SU-DHL-6 (cell line): ENCODE data around the gene SRGAP1.

ENCODE experiments used
- H2AFZ ChIP-seq: fragments of 200-600 bp; sonication (generic); 2 replicates; pipeline ENCODE4 v1.6.1; 2014; ENCODE audit warnings: low read depth, mild to moderate bottlenecking, moderate library complexity, mixed read lengths, antibody characterized with exemption, low read length; ENCODE audit not compliant: severe bottlenecking
- H3F3A ChIP-seq: fragments of 200-600 bp; shearing (Covaris generic); 2 replicates; pipeline ENCODE4 v1.6.0; 2016; ENCODE audit warnings: antibody characterized with exemption, mild to moderate bottlenecking; ENCODE audit not compliant: insufficient read depth
- H3K27ac ChIP-seq: fragments of 200-600 bp; sonication (generic); 2 replicates; pipeline ENCODE4 v1.5.1; 2016; ENCODE audit warnings: low read depth, mild to moderate bottlenecking, low read length, moderate library complexity, mixed read lengths
- H3K27me3 ChIP-seq: fragments of 200-600 bp; sonication (generic), shearing (Covaris generic); 2 replicates; pipeline ENCODE4 v1.6.0; 2014; ENCODE audit warnings: mild to moderate bottlenecking, low read length
- H3K36me3 ChIP-seq: fragments of 200-600 bp; sonication (generic); 2 replicates; pipeline ENCODE4 v1.6.1; 2014; ENCODE audit warnings: mild to moderate bottlenecking, low read length, mixed read lengths
- H3K4me2 ChIP-seq: fragments of 300-600, 200-600 bp; shearing (Covaris generic), sonication (generic); 2 replicates; pipeline ENCODE4 v1.6.0; 2014; ENCODE audit warnings: low read length, low read depth, mild to moderate bottlenecking; ENCODE audit not compliant: poor library complexity, severe bottlenecking
- H3K4me3 ChIP-seq: fragments of 200-600 bp; sonication (generic); 2 replicates; pipeline ENCODE4 v1.5.1; 2014; ENCODE audit warnings: antibody characterized with exemption, low read length, mild to moderate bottlenecking, mixed read lengths; ENCODE audit not compliant: insufficient read depth, poor library complexity, severe bottlenecking
- H3K79me2 ChIP-seq: fragments of 200-600 bp; sonication (generic); 2 replicates; pipeline ENCODE4 v1.6.1; 2014; ENCODE audit warnings: mild to moderate bottlenecking, low read length, moderate library complexity; ENCODE audit not compliant: insufficient read depth
- H3K9ac ChIP-seq: fragments of 200-600 bp; sonication (generic); 2 replicates; pipeline ENCODE4 v1.7.0; 2014; ENCODE audit warnings: mild to moderate bottlenecking, low read length
- H3K9me2 ChIP-seq: fragments of 200-600 bp; sonication (generic); replicated peaks from 2 replicates; pipeline ENCODE4 v1.6.1; 2014; ENCODE audit warnings: low read length; ENCODE audit not compliant: insufficient read depth
- H3K9me3 ChIP-seq: fragments of 200-600 bp; sonication (generic); 2 replicates; pipeline ENCODE4 v1.6.1; 2014; ENCODE audit warnings: low read length, mixed read lengths; ENCODE audit not compliant: insufficient read depth
- H4K20me1 ChIP-seq: fragments of 200-600 bp; sonication (generic); 2 replicates; pipeline ENCODE4 v1.6.1; 2014; ENCODE audit warnings: low read depth, mild to moderate bottlenecking, antibody characterized with exemption, low read length, moderate library complexity, mixed read lengths
- EZH2phosphoT487 ChIP-seq: fragments of 200-600 bp; sonication (generic), shearing (Covaris generic); conservative IDR thresholded peaks from 2 replicates; pipeline ENCODE4 v1.6.1; 2018; ENCODE audit warnings: mild to moderate bottlenecking, antibody characterized with exemption, low read length, moderate library complexity, mixed read lengths
- TF ChIP-seq, protein P1 (sequence below): fragments of 200-600 bp; sonication (generic); IDR thresholded peaks from one replicate; pipeline ENCODE4 v1.5.1; 2017; ENCODE audit warnings: antibody characterized with exemption, mild to moderate bottlenecking, low read length, moderate library complexity; ENCODE audit not compliant: insufficient read depth, poor library complexity, severe bottlenecking

SRGAP1 gene

DNA sequence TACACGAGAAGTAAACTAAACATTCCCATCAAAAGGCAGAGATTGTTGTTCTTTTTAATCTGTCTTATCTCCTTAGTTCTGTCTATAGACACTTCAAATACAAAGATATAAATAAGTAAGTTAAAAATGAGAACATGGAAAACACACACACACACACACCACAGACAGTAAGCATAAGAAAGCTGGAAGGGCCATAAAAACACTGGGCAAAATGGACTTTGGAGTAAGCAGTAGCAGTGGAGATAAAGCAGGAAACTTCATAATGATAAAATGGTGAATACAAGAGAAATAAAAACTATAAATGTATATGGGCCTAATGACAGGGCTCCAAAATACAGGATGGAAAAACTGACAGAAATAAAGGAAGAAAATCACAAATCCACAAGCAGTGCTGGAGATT, 345.0 kb downstream of the SRGAP1 start:
- Histone ChIP-seq H2AFZ (no peak overlapping the region), H3K9me2 (no peaks in the 10 kb centered on the region), H3K9ac (no peak overlapping the region), H3K4me2 (no peak overlapping the region), H3K27me3 (no peaks in the 10 kb centered on the region), H3K4me3 (no peak overlapping the region), H3K9me3 (no peaks in the 10 kb centered on the region), H3K79me2 (no peaks in the 10 kb centered on the region), H3K27ac (no peak overlapping the region), H3F3A (no peaks in the 10 kb centered on the region), H4K20me1 (no peaks in the 10 kb centered on the region), H3K36me3 (0 out of 2 replicates have a peak, but pooled peaks cover 3% of the 10 kb centered on the region)
- TF ChIP-seq, protein P1, sequence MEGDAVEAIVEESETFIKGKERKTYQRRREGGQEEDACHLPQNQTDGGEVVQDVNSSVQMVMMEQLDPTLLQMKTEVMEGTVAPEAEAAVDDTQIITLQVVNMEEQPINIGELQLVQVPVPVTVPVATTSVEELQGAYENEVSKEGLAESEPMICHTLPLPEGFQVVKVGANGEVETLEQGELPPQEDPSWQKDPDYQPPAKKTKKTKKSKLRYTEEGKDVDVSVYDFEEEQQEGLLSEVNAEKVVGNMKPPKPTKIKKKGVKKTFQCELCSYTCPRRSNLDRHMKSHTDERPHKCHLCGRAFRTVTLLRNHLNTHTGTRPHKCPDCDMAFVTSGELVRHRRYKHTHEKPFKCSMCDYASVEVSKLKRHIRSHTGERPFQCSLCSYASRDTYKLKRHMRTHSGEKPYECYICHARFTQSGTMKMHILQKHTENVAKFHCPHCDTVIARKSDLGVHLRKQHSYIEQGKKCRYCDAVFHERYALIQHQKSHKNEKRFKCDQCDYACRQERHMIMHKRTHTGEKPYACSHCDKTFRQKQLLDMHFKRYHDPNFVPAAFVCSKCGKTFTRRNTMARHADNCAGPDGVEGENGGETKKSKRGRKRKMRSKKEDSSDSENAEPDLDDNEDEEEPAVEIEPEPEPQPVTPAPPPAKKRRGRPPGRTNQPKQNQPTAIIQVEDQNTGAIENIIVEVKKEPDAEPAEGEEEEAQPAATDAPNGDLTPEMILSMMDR, result no peak
- no peak for TF ChIP-seq EZH2phosphoT487

DNA sequence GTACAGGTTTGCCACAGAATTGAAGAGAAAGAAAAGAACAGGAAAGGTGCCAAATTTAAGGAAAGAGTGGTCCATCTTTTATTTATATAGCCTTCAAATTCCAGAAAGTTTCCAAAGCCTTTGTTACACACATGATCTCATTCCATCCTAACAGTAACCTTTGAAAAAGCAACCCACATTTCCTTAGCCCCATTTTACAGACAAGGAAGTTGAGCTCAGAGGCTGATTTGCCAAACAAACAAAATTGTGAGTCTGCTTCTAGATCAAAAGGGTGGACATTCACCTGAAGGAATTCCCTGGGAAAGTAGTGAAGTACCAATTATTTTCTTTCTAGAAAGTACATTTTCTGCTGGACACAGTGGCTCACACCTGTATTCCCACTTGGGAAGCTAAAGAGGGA, 345.6 kb downstream of the SRGAP1 start:
- Histone ChIP-seq H3K9me3 (no peaks in the 10 kb centered on the region), H3K27me3 (no peaks in the 10 kb centered on the region), H2AFZ (no peak overlapping the region), H3F3A (no peaks in the 10 kb centered on the region), H3K4me3 (no peak overlapping the region), H3K4me2 (no peak overlapping the region), H3K79me2 (no peaks in the 10 kb centered on the region), H4K20me1 (no peaks in the 10 kb centered on the region), H3K9ac (no peak overlapping the region), H3K36me3 (0 out of 2 replicates have a peak, but pooled peaks cover 4% of the 10 kb centered on the region), H3K9me2 (no peaks in the 10 kb centered on the region), H3K27ac (no peak overlapping the region)
- TF ChIP-seq EZH2phosphoT487, result no peak
- TF ChIP-seq, protein P1, result no peak

DNA sequence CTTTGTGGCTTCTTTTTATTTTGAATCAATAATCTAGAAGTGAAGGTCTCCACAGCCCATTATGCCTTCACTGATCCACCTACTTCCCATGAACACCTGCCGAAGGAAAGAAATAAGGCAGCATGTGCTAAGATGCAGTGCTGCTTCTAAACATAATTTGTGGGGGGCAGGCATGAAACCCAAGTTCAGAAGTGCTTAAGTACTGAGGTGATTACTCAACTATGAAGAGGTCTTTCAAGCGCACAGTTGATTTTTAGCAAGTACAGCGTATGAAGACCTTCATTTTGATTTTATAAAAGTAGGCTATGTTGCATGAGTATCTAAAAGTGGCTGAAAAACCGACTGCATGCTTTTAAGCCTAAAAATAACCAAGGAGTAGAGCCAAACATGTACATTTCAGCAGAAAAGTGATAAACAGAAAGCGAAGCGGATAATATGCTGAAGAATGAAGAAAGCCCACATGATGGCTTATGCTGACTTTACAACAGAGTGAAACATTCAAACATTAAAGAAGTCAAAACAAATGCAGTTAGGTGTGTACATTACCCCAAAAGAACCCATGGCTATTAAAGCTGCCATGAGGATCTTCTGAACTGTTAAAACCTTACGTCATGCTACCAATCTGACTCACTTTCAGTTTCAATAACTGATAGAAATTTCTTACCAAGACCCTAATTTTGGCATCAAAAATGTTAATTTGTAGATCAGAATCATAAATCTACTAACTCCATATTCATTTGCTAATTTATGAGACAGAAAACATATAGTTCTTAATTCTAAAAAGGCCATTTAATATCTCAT, 348.3 kb downstream of the SRGAP1 start:
- no peaks in the 10 kb centered on the region for H3K9me2 ChIP-seq
- TF ChIP-seq EZH2phosphoT487, result no peak
- TF ChIP-seq, protein P1, result no peak

More for the DNA sequence above, 348.3 kb downstream of the SRGAP1 start:
- Histone ChIP-seq H3K27ac (no peak overlapping the region), H3K27me3 (no peaks in the 10 kb centered on the region), H3K4me2 (no peak overlapping the region), H3K36me3 (0 out of 2 replicates have a peak, but pooled peaks cover 4% of the 10 kb centered on the region), H3K9me3 (no peaks in the 10 kb centered on the region), H3K4me3 (no peak overlapping the region), H3K9ac (no peak overlapping the region), H3F3A (no peaks in the 10 kb centered on the region), H4K20me1 (no peaks in the 10 kb centered on the region), H2AFZ (no peak overlapping the region), H3K79me2 (no peaks in the 10 kb centered on the region)
